ENCODE measurements around the gene PYGO2.

Gene PYGO2

GRCh38 chr1:154993572-154994268, 32.1 kb upstream of the PYGO2 start, which contains the start of gene LENEP:
TSS of gene LENEP (plus strand) at chr1:154993586. CDS start at chr1:154993608, 22 bp downstream.
- Histone ChIP-seq H3K27me3 (no peaks in the 10 kb centered on the region), H3K9me3 (no peaks in the 10 kb centered on the region), H3K4me3 (ENCODE audit: low read depth in 1 of 2, low read length in 1 of 2) (no peak within 1 kb of the TSS), H3K27ac (no peak within 1 kb of the TSS), H3K36me3 (peaks cover 11% of the 10 kb centered on the region), H3K4me1 (ENCODE audit: control insufficient read depth in 1 of 2, insufficient read depth in 1 of 2, low read depth in 1 of 2, low read length in 1 of 2) (peaks cover 16 to 17% of the 10 kb centered on the region in 2 experiments)
- TF ChIP-seq CTCF (IDR thresholded peaks at IDR 0.05) = no peak

GRCh38 chr1:154992721-154993571, 31.4 kb upstream of the PYGO2 start:
- Histone ChIP-seq H3K4me1 (ENCODE audit: control insufficient read depth in 1 of 2, insufficient read depth in 1 of 2, low read depth in 1 of 2, low read length in 1 of 2) (peaks cover 11 to 12% of the 10 kb centered on the region in 2 experiments), H3K4me3 (ENCODE audit: low read depth in 1 of 2, low read length in 1 of 2) (no peak overlapping the region), H3K27me3 (no peaks in the 10 kb centered on the region), H3K36me3 (peaks cover 19% of the 10 kb centered on the region), H3K27ac (no peak overlapping the region), H3K9me3 (no peaks in the 10 kb centered on the region)
- TF ChIP-seq CTCF (IDR thresholded peaks at IDR 0.05) = no peak

DNA sequence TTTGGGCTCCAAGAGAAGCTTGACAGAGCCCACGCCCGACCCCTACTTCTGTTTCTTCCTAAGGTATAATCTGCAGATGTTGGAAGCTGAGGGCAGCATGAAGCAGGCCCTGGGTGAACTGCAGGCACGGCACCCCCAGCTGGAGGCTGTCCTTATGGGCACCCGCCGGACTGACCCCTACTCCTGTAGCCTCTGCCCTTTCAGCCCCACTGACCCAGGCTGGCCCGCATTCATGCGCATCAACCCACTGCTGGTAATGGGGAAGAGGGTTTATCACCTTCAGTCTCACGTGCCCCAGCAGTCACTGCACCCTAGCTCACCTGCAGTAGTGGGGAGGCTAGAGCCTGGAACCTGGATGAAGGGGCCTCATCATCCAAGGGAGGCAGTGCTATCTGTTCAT, 28.7 kb upstream of the PYGO2 start:
- Histone ChIP-seq H3K4me3 (ENCODE audit: low read depth in 1 of 2, low read length in 1 of 2) (no peak overlapping the region), H3K27ac (no peak overlapping the region), H3K36me3 (peaks cover 21% of the 10 kb centered on the region), H3K9me3 (no peaks in the 10 kb centered on the region), H3K4me1 (ENCODE audit: control insufficient read depth in 1 of 2, insufficient read depth in 1 of 2, low read depth in 1 of 2, low read length in 1 of 2) (peaks cover 0 to 7% of the 10 kb centered on the region in 2 experiments), H3K27me3 (no peaks in the 10 kb centered on the region)
- TF ChIP-seq CTCF (IDR thresholded peaks at IDR 0.05) = no peak

DNA sequence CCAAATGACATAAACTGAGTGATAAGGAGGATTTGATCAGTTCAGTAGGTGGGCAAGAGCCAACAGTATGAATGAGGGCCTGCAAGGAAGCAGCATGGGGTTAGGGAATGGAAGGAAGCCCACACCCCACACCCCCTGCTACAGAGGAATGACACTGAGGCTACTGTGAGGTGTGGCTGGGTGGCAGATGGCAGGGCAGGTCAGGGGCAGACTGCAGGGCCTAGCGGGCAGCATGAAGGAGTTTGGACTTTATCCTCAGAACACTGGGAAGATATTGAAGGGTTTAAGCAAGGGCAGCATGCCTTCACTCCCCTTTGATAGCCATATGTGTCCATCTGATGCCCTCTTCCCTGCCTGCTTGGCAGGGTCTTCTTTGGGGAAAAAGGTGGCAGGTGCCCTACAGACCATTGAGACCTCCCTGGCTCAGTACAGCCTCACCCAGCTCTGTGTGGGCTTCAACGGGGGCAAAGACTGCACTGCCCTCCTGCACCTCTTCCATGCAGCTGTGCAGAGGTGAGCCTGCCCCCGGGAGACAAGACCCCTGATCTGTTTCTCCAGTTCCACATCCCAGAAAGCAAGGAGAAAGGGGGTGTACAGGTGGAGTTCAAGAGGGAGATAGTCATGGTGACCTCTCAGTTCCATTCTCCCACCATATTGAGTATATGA, 27.7 kb upstream of the PYGO2 start:
- peaks cover 0 to 7% of the 10 kb centered on the region in 2 experiments for H3K4me1 ChIP-seq (ENCODE audit: control insufficient read depth in 1 of 2, insufficient read depth in 1 of 2, low read depth in 1 of 2, low read length in 1 of 2)
- H3K36me3 ChIP-seq = peaks cover 21% of the 10 kb centered on the region
- no peak overlapping the region for H3K4me3 ChIP-seq (ENCODE audit: low read depth in 1 of 2, low read length in 1 of 2)
- H3K27ac ChIP-seq = no peak overlapping the region
- TF ChIP-seq CTCF (IDR thresholded peaks at IDR 0.05) = no peak
- no peaks in the 10 kb centered on the region for H3K27me3 ChIP-seq
- H3K9me3 ChIP-seq = no peaks in the 10 kb centered on the region

- no peak for TF ChIP-seq CTCF (IDR thresholded peaks at IDR 0.05)
- Histone ChIP-seq H3K27ac (no peak overlapping the region), H3K9me3 (no peaks in the 10 kb centered on the region), H3K4me1 (ENCODE audit: control insufficient read depth in 1 of 2, insufficient read depth in 1 of 2, low read depth in 1 of 2, low read length in 1 of 2) (peaks cover 9 to 16% of the 10 kb centered on the region in 2 experiments), H3K4me3 (ENCODE audit: low read depth in 1 of 2, low read length in 1 of 2) (no peak overlapping the region), H3K36me3 (peaks cover 21% of the 10 kb centered on the region), H3K27me3 (no peaks in the 10 kb centered on the region)
Observed at GRCh38 chr1:154988058-154988954, 26.7 kb upstream of the PYGO2 start.
